Dendritic cell treated with granulocyte-macrophage colony-stimulating factor and Interleukin-4, amounts not matched to agents 40 ng/mL and 50 ng/mL, for 4 days (primary cell): ENCODE measurements around the gene IL26.

Source experiments
- H3K27ac Mint-ChIP-seq: one replicate; pipeline ENCODE4 v1.8.0; 2022; ENCODE audit warnings: mild to moderate bottlenecking, mixed read lengths
- H3K27me3 Mint-ChIP-seq: one replicate; pipeline ENCODE4 v1.8.0; 2022; ENCODE audit warnings: mild to moderate bottlenecking, mixed read lengths
- H3K36me3 Mint-ChIP-seq: one replicate; pipeline ENCODE4 v1.8.0; 2022; ENCODE audit warnings: low read depth, mixed read lengths
- H3K4me1 Mint-ChIP-seq: one replicate; pipeline ENCODE4 v1.8.0; 2022; ENCODE audit warnings: low read depth, mixed read lengths
- H3K4me3 Mint-ChIP-seq: one replicate; pipeline ENCODE4 v1.8.0; 2022; ENCODE audit warnings: mild to moderate bottlenecking, moderate library complexity, mixed read lengths
- H3K9me3 Mint-ChIP-seq: one replicate; pipeline ENCODE4 v1.8.0; 2022; ENCODE audit warnings: mixed read lengths
- intact Hi-C: fragments of 100-400 bp; cut with micrococcal nuclease; formaldehyde crosslinking; loops from one replicate; pipeline ENCODE4 v1.15.0; 2022

Gene IL26, protein sequence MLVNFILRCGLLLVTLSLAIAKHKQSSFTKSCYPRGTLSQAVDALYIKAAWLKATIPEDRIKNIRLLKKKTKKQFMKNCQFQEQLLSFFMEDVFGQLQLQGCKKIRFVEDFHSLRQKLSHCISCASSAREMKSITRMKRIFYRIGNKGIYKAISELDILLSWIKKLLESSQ

GRCh38 chr12:68225576-68226476, at the start of gene IL26:
TSS of gene IL26 (minus strand) at chr12:68225810. CDS start at chr12:68225756, 54 bp downstream.
- no peak within 1 kb of the TSS for H3K27ac Mint-ChIP-seq

GRCh38 chr12:68272732-68273131, 47.1 kb upstream of the IL26 start:
- Mint-ChIP-seq H3K36me3 (no peaks in the 10 kb centered on the region), H3K4me1 (peaks cover 13% of the 10 kb centered on the region), H3K4me3 (no peak overlapping the region), H3K27ac (no peak overlapping the region), H3K9me3 (no peaks in the 10 kb centered on the region), H3K27me3 (no peaks in the 10 kb centered on the region)
- intact Hi-C loops, result no loop called here

More at GRCh38 chr12:68225576-68226476, at the start of gene IL26:
- H3K4me3 Mint-ChIP-seq, result no peak within 1 kb of the TSS
- H3K36me3 Mint-ChIP-seq, result no peaks in the 10 kb centered on the region
- H3K27me3 Mint-ChIP-seq, result peaks cover 6% of the 10 kb centered on the region
- intact Hi-C loops, result no loop called here
- H3K4me1 Mint-ChIP-seq, result no peaks in the 10 kb centered on the region
- H3K9me3 Mint-ChIP-seq, result no peaks in the 10 kb centered on the region

GRCh38 chr12:68271346-68271745, 45.7 kb upstream of the IL26 start:
- no peaks in the 10 kb centered on the region for H3K9me3 Mint-ChIP-seq
- intact Hi-C loops, result no loop called here
- H3K4me1 Mint-ChIP-seq, result peaks cover 23% of the 10 kb centered on the region

DNA sequence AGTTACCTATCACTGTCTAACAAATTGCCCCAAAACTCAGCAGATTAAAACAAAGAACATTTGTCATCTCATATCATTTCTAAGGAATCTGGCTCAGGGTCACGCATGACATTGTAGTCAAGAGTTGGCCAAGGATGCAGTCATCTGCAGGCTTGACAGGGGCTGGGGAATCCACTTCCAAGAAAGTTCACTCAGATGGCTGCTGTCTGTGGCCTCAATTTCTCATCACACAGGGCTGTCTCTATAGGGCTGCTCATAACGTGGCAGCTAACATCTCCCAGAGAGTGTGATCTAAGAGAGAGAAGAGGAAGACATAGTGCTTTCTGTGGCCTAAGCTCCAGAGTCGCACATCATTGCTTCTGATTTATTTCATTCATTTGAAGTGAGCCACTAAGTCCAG, 44.7 kb upstream of the IL26 start:
- H3K4me1 Mint-ChIP-seq, result peaks cover 23% of the 10 kb centered on the region
- intact Hi-C loops, result no loop called here

More at GRCh38 chr12:68271346-68271745, 45.7 kb upstream of the IL26 start:
- Mint-ChIP-seq H3K27me3 (no peaks in the 10 kb centered on the region), H3K4me3 (no peak overlapping the region), H3K36me3 (no peaks in the 10 kb centered on the region), H3K27ac (no peak overlapping the region)

GRCh38 chr12:68269779-68270178, 44.2 kb upstream of the IL26 start:
- H3K27ac Mint-ChIP-seq, result no peak overlapping the region
- H3K36me3 Mint-ChIP-seq, result no peaks in the 10 kb centered on the region
- peaks cover 23% of the 10 kb centered on the region for H3K4me1 Mint-ChIP-seq
- H3K27me3 Mint-ChIP-seq, result no peaks in the 10 kb centered on the region
- H3K9me3 Mint-ChIP-seq, result no peaks in the 10 kb centered on the region
- no peak overlapping the region for H3K4me3 Mint-ChIP-seq
- intact Hi-C loops, result no loop called here

More for the DNA sequence above, 44.7 kb upstream of the IL26 start:
- Mint-ChIP-seq H3K27ac (no peak overlapping the region), H3K36me3 (no peaks in the 10 kb centered on the region), H3K27me3 (no peaks in the 10 kb centered on the region), H3K9me3 (no peaks in the 10 kb centered on the region), H3K4me3 (no peak overlapping the region)

- Mint-ChIP-seq H3K9me3 (no peaks in the 10 kb centered on the region), H3K4me1 (peaks cover 27% of the 10 kb centered on the region), H3K27ac (no peak overlapping the region), H3K4me3 (no peak overlapping the region), H3K27me3 (no peaks in the 10 kb centered on the region), H3K36me3 (no peaks in the 10 kb centered on the region)
- intact Hi-C loops, result no loop called here
Measured at GRCh38 chr12:68268967-68269366, 43.4 kb upstream of the IL26 start.

DNA sequence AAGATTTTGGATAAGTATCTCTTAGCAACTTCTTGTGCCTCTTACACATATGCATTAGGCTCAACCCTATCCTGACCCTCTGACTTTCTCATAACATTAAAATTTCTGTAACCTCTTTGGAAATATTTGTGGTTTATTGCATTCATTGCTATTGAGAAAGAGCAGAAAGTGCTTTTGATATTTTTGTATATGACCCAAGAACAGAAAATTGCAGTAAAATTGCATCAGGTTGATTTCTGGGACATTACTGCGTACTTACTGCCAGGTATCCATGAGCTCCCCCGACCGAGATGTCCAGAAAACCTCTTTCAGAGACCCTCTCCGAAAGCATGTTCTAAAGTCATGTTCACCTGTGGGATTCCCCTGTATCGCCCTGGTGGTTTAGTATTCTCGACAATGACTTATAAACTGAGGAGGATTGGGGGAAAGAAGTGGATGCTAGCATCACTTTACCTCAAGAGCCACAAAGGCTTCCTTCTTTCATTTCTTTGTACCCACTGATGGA, 42.3 kb upstream of the IL26 start:
- H3K4me1 Mint-ChIP-seq, result peaks cover 28% of the 10 kb centered on the region
- intact Hi-C loops, result no loop called here

DNA sequence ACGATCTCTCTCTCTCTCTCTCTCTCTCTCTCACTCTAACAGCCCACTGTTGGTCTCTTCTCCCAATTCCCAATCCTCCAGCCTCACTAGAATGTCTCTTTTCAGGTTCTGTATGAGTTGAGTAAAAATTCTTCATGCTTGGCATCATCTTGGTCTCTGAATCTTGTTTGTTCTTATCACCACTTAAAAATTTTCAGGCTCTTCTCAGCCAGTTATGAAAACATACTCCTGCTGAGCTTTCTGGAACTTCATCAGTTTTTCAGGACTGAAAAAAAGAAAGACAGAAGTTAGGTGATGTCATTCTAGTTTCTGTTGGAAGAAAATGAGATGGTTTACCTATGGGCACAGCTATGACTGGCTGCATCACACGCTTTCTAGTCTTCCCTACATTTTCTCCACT, 39.2 kb upstream of the IL26 start:
- intact Hi-C loops, result no loop called here
- H3K36me3 Mint-ChIP-seq, result no peaks in the 10 kb centered on the region
- no peak overlapping the region for H3K4me3 Mint-ChIP-seq
- no peak overlapping the region for H3K27ac Mint-ChIP-seq
- peaks cover 24% of the 10 kb centered on the region for H3K4me1 Mint-ChIP-seq
- H3K9me3 Mint-ChIP-seq, result no peaks in the 10 kb centered on the region
- no peaks in the 10 kb centered on the region for H3K27me3 Mint-ChIP-seq

More for the DNA sequence above, 42.3 kb upstream of the IL26 start:
- H3K4me3 Mint-ChIP-seq, result no peak overlapping the region
- no peaks in the 10 kb centered on the region for H3K9me3 Mint-ChIP-seq
- H3K27me3 Mint-ChIP-seq, result no peaks in the 10 kb centered on the region
- no peaks in the 10 kb centered on the region for H3K36me3 Mint-ChIP-seq
- no peak overlapping the region for H3K27ac Mint-ChIP-seq

- Mint-ChIP-seq H3K36me3 (no peaks in the 10 kb centered on the region), H3K9me3 (no peaks in the 10 kb centered on the region), H3K27me3 (no peaks in the 10 kb centered on the region), H3K27ac (no peak overlapping the region), H3K4me1 (peaks cover 22% of the 10 kb centered on the region), H3K4me3 (no peak overlapping the region)
- intact Hi-C loops, result no loop called here
Measured at GRCh38 chr12:68264158-68264855, 38.7 kb upstream of the IL26 start.

DNA sequence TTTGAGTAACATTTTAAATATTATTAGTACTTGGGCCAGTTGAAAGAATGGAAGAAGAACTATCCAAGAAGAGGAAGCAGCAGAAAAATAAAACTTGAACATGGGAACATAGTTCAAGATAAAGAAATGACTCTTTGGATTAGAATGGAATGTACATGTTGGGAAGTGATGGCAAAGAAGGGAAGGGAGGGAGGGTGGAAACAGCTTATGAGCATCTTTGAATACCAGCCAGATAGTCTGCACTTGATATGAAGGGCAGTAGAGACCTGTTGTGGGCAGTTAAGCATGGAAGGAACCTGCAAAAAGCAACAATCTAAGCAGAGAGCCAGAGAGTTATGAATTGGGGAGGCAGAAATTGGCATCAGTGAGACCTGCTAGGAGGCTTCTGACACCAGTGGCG, 37.8 kb upstream of the IL26 start:
- H3K9me3 Mint-ChIP-seq, result no peaks in the 10 kb centered on the region
- intact Hi-C loops, result no loop called here
- H3K27ac Mint-ChIP-seq, result no peak overlapping the region
- H3K36me3 Mint-ChIP-seq, result no peaks in the 10 kb centered on the region
- no peaks in the 10 kb centered on the region for H3K27me3 Mint-ChIP-seq
- H3K4me3 Mint-ChIP-seq, result no peak overlapping the region
- H3K4me1 Mint-ChIP-seq, result peaks cover 18% of the 10 kb centered on the region

GRCh38 chr12:68261896-68262295, 36.3 kb upstream of the IL26 start:
- Mint-ChIP-seq H3K27me3 (peaks cover 1% of the 10 kb centered on the region), H3K4me1 (peaks cover 10% of the 10 kb centered on the region), H3K9me3 (no peaks in the 10 kb centered on the region), H3K27ac (no peak overlapping the region), H3K36me3 (no peaks in the 10 kb centered on the region), H3K4me3 (no peak overlapping the region)
- intact Hi-C loops, result no loop called here

DNA sequence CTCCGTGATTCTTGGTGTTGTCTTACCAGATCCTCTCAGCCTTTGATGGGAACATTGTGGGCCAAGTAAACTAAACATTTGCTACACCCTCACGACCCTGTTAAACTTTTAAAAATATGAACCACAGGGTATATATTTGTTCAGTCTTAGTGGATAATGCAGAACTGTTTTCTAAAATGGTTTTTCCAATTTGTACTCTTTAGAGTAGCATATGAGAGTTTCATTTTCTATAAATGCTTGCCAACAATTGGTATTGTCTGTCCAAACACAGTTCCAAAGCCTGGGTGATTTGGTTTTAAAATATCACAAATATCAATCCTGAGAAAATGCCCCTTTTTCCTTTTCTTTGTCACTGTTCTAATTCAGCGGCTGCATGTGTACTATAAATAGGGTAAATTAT, 34.5 kb upstream of the IL26 start:
- H3K36me3 Mint-ChIP-seq, result no peaks in the 10 kb centered on the region
- no peak overlapping the region for H3K27ac Mint-ChIP-seq
- peaks cover 1% of the 10 kb centered on the region for H3K27me3 Mint-ChIP-seq
- intact Hi-C loops, result no loop called here
- no peak overlapping the region for H3K4me3 Mint-ChIP-seq
- H3K4me1 Mint-ChIP-seq, result peaks cover 5% of the 10 kb centered on the region
- no peaks in the 10 kb centered on the region for H3K9me3 Mint-ChIP-seq

- intact Hi-C loops, result no loop called here
- Mint-ChIP-seq H3K36me3 (no peaks in the 10 kb centered on the region), H3K4me3 (no peak overlapping the region), H3K27me3 (peaks cover 1% of the 10 kb centered on the region), H3K9me3 (no peaks in the 10 kb centered on the region), H3K4me1 (peaks cover 5% of the 10 kb centered on the region), H3K27ac (no peak overlapping the region)
Measured at GRCh38 chr12:68259318-68259940, 33.8 kb upstream of the IL26 start.
